ENCODE data around the gene PPM1J.

PPM1J gene

DNA sequence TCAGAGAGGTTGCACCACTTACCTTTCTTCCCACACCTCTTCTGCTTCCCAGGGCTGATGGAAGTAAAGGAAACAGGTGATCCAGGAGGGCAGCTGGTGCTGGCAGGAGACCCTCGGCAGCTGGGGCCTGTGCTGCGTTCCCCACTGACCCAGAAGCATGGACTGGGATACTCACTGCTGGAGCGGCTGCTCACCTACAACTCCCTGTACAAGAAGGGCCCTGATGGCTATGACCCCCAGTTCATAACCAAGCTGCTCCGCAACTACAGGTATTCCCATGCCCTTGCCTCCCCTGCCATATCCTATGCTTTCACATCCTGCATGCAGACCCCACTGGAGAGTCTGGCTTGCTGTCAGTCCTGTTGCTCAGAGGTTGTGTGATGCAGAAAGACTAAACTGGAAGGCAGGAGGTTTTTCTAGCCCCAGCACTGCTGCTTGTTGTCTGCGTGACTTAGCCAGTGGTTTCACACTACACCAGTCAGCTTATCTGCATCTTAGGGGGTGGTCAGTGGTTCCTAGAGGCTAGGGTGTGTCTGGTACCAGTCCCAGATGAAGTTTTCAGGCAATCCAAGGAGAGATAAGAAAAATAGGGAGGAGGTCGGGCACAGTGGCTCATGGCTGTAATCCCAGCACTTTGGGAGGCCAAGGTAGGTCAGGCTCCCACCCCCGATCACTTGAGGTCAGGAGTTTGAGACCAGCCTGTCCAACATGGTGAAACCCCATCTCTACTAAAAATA is 18.4 kb downstream of the PPM1J start:
- DNase-seq (ENCODE audit: low read depth) = no peak
- TF ChIP-seq, protein P1, sequence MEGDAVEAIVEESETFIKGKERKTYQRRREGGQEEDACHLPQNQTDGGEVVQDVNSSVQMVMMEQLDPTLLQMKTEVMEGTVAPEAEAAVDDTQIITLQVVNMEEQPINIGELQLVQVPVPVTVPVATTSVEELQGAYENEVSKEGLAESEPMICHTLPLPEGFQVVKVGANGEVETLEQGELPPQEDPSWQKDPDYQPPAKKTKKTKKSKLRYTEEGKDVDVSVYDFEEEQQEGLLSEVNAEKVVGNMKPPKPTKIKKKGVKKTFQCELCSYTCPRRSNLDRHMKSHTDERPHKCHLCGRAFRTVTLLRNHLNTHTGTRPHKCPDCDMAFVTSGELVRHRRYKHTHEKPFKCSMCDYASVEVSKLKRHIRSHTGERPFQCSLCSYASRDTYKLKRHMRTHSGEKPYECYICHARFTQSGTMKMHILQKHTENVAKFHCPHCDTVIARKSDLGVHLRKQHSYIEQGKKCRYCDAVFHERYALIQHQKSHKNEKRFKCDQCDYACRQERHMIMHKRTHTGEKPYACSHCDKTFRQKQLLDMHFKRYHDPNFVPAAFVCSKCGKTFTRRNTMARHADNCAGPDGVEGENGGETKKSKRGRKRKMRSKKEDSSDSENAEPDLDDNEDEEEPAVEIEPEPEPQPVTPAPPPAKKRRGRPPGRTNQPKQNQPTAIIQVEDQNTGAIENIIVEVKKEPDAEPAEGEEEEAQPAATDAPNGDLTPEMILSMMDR (conservative IDR thresholded peaks at IDR 0.05; ENCODE audit: low read length) = no peak
- no peak overlapping the region for H3K4me3 ChIP-seq (ENCODE audit: low read length)

DNA sequence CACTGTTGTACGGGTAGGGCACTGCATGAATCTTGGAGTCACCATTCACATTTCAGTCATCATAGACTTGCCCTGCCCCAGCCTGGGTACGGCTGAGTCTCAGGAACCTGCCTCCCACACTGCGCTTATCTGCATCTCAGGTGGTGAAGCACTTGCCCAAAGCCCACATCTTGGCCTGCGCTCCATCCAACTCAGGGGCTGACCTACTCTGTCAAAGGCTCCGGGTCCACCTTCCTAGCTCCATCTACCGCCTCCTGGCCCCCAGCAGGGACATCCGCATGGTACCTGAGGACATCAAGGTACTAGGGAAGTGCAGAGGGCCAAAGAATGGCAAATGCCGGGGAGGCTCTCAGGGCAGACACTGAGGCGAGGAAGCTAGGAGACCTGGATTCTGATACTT is 19.9 kb downstream of the PPM1J start:
- DNase-seq (ENCODE audit: low read depth) = no peak
- H3K4me3 ChIP-seq (ENCODE audit: low read length) = no peak overlapping the region
- TF ChIP-seq, protein P1 (conservative IDR thresholded peaks at IDR 0.05; ENCODE audit: low read length) = no peak

DNA sequence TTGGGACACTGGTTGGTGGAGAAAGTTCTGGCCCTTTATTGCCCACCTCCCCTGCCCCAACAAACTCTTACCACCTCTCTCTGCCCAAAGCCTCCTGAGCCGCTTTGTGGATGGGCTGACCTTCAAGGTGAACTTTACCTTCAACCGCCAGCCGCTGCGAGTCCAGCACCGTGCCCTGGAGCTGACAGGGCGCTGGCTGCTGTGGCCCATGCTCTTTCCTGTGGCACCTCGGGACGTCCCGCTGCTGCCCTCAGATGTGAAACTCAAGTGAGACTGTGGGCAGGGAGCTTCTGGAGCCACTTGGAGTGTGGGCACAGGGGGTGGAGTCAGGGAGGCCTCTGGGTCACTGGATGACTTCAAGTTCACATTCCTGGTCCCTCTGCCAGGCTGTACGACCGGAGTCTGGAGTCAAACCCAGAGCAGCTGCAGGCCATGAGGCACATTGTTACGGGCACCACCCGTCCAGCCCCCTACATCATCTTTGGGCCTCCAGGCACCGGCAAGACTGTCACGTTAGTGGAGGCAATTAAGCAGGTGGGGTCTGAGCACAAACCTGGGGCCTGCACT is 20.7 kb downstream of the PPM1J start:
- TF ChIP-seq, protein P1 (conservative IDR thresholded peaks at IDR 0.05; ENCODE audit: low read length) = no peak
- no peak overlapping the region for H3K4me3 ChIP-seq (ENCODE audit: low read length)

DNA sequence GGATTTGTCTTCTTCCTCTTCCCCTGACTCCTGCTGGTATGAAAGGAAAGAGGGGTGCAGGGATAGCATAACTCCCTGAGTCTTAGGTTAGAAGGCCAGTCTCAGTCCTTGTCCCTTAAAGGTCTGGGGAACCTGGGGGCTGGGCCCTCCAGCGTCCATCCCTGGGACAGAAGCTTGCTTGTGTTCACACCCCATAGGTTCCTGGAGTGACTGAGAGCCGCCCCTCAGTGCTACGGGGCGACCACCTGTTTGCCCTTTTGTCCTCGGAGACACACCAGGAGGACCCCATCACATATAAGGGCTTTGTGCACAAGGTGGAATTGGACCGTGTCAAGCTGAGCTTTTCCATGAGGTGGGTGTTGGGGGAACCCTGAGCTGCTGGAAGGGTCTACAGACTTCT is 21.3 kb downstream of the PPM1J start:
- H3K4me3 ChIP-seq (ENCODE audit: low read length) = no peak overlapping the region
- DNase-seq (ENCODE audit: low read depth) = no peak
- TF ChIP-seq, protein P1 (conservative IDR thresholded peaks at IDR 0.05; ENCODE audit: low read length) = no peak

More for the DNA sequence above, 20.7 kb downstream of the PPM1J start:
- no peak for DNase-seq (ENCODE audit: low read depth)

DNA sequence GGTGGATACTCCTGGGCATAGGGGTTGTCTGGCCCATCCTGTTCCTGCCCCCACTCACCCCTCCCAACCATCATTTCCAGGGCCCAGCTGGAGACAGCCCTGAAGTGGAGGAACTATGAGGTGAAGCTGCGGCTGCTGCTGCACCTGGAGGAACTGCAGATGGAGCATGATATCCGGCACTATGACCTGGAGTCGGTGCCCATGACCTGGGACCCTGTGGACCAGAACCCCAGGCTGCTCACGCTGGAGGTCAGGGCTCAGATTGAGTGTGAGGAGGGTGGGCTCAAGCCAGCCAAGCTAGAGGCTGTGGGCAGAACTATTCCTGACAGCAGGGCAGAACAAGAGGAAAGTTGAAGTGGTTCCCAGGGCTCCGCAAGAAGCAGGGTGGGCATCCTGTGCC is 22.5 kb downstream of the PPM1J start:
- no peak for DNase-seq (ENCODE audit: low read depth)
- TF ChIP-seq, protein P1 (conservative IDR thresholded peaks at IDR 0.05; ENCODE audit: low read length) = no peak
- no peak overlapping the region for H3K4me3 ChIP-seq (ENCODE audit: low read length)

DNA sequence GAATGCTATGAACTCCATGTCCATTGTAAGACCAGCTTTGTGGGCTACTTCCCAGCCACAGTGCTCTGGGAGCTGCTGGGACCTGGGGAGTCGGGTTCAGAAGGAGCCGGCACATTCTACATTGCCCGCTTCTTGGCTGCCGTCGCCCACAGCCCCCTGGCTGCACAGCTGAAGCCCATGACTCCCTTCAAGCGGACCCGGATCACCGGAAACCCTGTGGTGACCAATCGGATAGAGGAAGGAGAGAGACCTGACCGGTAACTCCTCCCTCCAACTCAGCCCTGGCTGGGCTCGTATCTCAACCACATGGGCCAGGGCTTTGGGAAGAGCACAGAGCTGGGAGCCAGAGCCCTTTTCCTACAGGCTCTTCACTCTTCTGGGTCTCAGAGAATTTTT is 25.3 kb downstream of the PPM1J start:
- no peak for DNase-seq (ENCODE audit: low read depth)
- TF ChIP-seq, protein P1 (conservative IDR thresholded peaks at IDR 0.05; ENCODE audit: low read length) = no peak
- H3K4me3 ChIP-seq (ENCODE audit: low read length) = no peak overlapping the region

DNA sequence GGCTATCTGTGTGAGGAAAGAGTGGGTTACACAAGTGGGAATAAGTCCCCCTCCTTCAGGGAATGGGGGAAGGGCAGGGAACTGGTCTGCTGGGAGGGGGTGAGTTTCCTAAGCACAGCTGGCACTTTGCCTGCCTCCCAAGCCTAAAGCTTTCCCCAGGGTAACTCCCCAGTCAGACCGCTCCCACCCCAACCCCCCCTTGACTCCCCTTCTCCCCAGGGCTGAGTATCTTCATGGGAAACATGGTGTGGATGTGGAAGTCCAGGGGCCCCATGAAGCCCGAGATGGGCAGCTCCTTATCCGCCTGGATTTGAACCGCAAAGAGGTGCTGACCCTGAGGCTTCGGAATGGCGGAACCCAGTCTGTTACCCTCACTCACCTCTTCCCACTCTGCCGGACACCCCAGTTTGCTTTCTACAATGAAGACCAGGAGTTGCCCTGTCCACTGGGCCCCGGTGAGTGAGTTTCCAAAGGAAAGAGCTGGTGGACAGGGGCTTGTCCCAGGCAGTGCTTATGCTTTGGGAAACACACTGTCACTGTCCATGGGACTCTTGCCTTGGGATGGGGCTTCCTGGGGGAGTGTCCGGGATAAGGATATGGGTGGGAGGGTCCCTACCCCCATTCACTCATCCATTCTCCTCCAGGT is 25.8 kb downstream of the PPM1J start:
- no peak overlapping the region for H3K4me3 ChIP-seq (ENCODE audit: low read length)
- no peak for DNase-seq (ENCODE audit: low read depth)
- TF ChIP-seq, protein P1 (conservative IDR thresholded peaks at IDR 0.05; ENCODE audit: low read length) = no peak

All from AG10803 (cell line).